ENCODE measurements around the gene SBK2.
"Not testable (repeated sequence)": the region's sequence is repeated elsewhere in the genome, so short reads cannot be mapped to it uniquely, and the experiment has no call there.

The SBK2 gene, protein sequence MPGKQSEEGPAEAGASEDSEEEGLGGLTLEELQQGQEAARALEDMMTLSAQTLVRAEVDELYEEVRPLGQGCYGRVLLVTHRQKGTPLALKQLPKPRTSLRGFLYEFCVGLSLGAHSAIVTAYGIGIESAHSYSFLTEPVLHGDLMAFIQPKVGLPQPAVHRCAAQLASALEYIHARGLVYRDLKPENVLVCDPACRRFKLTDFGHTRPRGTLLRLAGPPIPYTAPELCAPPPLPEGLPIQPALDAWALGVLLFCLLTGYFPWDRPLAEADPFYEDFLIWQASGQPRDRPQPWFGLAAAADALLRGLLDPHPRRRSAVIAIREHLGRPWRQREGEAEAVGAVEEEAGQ

DNA sequence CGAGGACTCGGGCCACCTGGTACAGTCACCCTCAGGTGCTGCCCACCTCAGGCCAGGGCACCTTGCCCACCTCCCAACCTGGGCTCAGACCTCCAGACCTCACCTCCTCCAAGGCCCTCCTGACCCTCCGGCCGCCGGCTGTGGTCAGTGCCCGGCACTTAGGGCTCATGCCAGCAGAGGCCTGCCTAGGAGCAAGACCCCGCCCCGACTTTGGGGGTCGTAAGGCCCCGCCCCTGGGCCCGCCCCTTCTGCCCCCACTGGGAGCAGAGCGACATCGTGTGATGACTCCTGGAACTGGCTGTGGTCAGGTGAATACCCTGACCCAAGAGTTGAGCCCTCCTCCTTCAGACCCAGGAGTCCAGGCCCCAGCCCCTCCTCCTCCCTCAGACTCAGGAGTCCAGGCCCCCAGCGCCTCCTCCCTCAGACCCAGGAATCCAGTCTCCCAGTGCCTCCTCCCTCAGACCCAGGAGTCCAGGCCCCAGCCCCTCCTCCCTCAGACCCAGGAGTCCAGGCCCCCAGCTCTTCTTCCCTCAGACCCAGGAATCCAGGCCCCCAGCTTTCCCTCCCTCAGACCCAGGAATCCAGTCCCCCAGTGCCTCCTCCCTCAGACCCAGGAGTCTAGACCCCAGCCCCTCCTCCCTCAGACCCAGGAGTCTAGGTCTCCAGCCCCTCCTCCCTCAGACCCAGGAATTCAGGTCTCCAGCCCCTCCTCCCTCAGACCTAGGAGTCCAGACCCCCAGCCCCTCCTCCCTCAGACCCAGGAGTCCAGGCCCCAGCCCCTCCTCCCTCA is at the start of gene SBK2:
Gene SBK2, minus strand, starts transcription at position 183 of the 790 bp plus-strand sequence. CDS start 839 bp downstream, outside the sequence.
- in situ Hi-C loops (cut with MboI; ENCODE audit: low sequenced_read_pairs): no loop called here

DNA sequence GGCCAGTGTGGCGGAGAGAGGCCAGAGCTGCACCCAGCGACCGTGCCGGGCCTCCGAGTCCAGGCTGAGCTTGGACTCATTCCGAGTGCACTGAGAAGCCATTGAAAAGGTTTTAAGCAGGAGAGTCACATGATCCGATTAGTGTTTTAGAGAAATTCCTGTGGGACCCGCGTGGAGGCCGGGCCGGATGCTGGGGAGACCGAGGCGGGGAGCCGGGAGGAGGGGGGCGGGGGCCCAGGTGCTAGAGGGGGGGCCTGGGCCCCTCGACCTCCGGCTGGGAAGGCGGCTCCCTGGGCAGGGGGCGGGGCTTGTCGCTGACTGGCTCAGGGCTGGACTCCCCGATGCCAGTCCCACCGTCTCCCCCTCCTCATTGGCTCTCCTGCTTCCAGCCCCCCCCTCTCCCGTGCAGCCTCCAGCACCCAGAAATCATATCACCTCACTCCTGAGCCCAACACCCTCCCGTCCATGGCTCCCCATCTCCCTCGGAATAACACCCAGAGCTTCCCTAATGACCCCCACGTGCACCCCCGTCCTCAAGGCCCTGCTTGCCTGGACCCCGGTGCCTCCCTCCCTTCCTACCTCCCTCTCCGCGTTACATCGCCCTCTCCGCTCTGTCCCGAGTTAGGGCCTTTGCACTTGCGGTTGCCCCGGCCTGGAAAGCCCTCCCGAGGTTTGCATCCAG is 48.9 kb upstream of the SBK2 start:
- in situ Hi-C loops (cut with MboI; ENCODE audit: low sequenced_read_pairs): no loop called here

DNA sequence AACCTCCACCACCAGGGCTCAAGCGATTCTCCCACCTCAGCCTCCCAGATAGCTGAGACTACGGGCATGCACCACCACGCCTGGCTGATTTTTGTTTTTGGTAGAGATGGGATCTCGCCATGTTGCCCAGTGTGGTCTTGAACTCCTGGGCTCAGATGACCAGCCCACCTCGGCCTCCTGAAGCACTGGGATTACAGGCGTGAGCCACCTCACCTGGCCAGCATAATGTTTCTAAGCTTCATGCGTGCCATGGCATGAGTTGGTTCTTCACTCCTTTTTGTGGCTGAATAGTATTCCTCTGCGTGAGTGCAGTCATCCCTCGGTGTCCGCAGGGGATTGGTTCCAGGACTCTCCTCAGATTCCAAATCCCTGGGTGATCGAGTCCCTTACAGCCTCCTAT is 47.9 kb upstream of the SBK2 start:
- in situ Hi-C loops (cut with MboI; ENCODE audit: low sequenced_read_pairs): no loop called here

DNA sequence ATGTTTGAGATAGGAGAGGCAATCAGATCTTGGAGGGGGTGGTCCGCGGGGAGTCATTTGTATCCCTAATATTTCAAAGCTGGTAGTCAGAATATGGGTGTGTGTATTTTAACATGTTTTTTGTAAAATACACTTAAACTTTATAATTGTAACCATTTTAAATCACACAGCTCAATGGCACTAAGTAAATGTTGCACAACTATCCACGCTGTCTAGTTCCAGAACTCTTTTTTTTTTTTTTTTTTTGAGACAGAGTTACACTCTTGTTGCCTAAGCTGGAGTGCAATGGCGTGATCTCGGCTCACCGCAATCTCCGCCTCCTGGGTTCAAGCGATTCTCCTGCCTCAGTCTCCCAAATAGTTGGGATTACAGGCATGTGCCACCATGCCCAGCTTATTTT is 47.0 kb upstream of the SBK2 start:
- in situ Hi-C loops (cut with MboI; ENCODE audit: low sequenced_read_pairs): not testable (repeated sequence)

DNA sequence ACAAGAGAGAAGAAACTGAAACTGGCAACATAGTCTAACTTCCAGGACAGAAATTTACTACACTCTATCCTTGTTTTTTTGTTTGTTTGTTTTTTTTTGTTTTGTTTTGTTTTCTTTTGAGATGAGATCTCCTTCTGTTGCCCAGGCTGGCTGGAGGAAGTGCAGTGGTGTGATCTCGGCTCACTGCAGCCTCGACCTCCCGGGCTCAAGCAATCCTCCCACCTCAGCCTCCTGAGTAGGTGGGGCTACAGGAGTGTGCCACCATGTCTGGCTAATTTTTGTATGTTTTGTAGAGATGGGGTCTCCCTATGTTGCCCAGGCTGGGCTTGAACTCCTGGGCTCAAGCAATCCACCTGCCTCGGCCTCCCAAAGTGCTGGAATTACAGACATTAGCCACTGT is 45.4 kb upstream of the SBK2 start:
- in situ Hi-C loops (cut with MboI; ENCODE audit: low sequenced_read_pairs): not testable (repeated sequence)

DNA sequence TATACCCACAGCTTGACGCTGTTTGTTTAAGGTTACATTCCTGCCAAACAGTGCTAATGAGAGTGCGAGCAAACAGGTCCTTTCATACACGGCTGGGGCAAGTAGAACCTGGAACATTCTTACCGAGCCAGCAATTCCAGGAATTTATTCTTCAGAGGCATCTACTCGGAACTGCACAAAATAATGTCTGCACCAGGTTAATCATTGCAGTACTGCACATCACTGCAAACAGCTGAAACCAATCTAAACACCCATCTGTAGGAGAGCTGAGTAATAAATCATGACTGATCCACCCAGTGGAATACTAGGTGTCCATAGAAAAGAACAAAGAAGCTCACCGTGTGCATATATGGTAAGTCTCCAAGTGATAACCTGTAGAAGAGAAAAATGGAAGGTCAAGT is 44.9 kb upstream of the SBK2 start:
- in situ Hi-C loops (cut with MboI; ENCODE audit: low sequenced_read_pairs): no loop called here

DNA sequence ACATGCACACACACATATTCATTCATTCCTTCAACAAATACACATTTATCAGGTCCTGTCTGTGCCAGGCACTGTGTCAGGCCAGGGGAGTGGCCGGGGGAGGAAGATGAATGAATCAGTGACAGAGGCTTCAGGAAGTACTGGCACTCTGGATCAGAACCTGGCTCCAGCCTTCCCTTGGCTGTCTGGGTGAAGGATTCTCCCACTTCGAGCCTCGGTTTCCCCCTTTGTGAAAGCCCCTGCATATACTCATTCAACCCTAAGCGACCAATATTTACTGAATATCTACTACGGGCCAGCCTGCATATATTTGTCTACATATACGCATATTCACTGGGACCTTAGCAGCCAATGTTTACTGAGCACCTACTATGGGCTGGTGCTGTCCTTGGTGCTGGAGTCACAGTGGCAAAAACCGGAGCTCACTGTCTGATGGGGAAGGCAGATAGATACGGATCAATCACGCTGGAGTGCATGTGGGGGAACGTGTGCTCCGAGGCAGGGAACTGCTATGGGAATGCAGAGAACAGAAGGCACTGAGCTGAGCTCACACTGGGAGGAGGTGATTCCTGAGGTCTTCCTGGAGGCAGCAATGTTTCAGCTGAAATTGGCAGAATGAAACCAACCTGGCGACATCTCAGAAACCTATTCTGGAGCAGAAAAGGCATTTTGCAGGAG is 44.4 kb upstream of the SBK2 start:
- in situ Hi-C loops (cut with MboI; ENCODE audit: low sequenced_read_pairs): no loop called here

DNA sequence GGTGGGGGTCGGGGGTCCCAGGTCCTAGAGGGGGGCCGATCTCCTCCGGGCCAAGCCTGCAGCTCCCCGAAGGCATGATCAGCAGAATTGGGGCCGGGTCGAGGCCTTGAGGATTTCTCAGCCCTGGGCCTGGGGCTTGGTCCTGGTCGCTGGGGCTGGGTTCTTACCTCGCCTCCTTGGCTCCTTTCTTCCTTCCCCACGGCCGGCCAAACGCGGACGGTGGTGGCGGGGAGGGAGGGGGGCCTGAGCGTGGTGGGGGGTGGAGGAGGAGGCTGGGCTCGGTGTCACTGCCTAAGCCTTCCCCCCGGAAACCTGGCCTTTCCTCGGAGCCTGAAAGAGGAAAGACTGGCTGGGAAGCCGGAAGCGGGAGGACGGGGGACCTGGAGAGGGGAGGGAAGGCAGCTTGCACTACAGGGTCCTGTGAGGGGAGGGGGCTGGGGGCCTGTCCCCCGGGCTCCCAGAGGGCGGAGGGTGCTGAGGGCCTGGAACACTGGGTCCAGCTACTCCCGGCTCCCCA is 43.8 kb upstream of the SBK2 start, which contains the start of gene ZNF579:
Gene ZNF579, minus strand, starts transcription at position 221 of the 517 bp plus-strand sequence. CDS start 1,209 bp downstream, outside the sequence.
- in situ Hi-C loops (cut with MboI; ENCODE audit: low sequenced_read_pairs): no loop called here

DNA sequence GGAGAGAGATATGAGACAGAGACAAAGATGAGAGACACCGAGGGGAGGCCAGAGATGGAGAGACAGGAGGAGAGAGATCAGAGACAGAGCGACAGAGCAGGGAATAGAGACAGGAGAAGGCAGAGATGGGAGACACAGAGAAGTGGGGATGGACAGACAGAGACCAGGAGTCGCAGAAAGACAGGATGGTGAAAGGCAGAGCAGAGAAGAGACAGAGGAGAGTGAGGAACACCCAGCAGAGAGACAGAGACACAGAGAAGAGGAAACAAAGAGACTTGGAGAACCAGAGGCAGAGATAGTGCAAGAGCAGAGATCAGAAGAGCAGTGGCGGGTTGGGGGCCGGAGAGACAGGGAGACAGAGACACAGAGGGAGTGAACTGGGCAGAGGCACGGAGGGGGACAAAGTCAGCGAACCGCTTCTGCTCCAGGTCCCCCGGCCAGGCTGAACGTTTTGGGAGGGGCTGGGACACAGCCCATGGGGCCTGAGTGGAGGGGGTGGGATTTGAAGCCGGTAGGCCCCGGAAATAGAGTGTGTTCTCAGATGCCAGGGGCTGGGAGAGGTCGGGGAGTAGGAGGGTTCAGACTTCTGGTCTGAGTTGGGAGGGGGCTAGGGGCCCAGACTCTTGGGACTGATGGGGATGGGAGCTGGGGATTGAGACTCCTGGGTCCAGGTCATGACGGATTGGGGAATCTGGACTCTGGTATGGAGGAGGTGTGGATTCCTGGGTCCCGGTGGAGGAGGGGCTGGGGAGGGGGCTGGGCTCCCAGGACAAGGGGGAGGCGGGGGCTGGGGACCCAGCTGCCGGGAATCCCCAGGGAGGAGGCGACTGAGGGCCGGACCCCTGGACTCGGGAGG is 43.1 kb upstream of the SBK2 start:
- in situ Hi-C loops (cut with MboI; ENCODE audit: low sequenced_read_pairs): no loop called here

DNA sequence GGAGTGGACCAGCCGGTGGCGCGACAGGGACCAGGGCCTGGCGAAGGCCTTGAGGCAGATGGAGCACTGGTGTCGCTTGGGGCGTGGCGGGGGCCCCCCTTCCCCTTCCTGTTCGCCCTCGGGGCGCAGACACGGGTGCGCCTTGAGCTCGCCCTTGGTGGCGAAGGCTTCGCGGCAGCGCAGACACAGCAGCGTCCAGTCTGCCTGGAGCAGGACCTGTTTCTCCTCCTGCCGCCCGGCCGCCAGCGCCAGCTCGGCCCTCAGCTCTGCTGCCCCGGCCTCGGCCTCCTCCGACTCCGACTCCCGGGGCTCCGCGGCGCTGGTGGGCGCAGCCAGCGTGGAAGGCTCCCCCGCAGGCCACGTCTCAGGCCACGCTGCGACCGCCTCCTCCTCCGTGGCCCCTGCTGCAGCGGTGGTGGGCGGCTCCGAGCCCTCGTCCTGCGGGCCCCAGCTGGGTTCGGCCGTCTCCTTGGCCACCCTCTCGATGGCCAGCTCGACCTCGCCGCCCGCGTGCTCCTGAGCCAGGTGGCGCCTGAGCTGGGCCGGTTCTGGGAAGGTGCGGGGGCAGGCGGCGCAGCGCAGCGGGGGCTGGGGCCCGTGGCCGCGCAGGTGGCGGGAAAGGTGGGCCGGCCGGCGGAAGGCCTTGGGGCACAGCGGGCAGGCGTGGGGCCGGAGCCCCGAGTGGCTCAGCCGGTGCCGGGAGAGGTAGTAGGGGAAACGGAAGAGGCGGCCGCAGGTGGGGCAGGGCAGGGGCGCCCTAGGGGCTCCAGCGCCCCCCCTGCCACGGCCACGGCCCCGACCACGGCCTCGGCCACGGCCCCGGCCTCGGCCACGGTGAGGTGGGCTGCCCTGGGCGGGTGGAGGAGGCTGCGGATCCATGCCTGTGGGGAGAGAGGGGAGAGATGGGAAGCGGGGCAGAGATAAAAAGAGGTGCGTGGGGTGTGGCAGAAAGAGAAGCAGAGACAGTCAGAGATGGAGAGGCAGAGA is 42.1 kb upstream of the SBK2 start:
- in situ Hi-C loops (cut with MboI; ENCODE audit: low sequenced_read_pairs): no loop called here

DNA sequence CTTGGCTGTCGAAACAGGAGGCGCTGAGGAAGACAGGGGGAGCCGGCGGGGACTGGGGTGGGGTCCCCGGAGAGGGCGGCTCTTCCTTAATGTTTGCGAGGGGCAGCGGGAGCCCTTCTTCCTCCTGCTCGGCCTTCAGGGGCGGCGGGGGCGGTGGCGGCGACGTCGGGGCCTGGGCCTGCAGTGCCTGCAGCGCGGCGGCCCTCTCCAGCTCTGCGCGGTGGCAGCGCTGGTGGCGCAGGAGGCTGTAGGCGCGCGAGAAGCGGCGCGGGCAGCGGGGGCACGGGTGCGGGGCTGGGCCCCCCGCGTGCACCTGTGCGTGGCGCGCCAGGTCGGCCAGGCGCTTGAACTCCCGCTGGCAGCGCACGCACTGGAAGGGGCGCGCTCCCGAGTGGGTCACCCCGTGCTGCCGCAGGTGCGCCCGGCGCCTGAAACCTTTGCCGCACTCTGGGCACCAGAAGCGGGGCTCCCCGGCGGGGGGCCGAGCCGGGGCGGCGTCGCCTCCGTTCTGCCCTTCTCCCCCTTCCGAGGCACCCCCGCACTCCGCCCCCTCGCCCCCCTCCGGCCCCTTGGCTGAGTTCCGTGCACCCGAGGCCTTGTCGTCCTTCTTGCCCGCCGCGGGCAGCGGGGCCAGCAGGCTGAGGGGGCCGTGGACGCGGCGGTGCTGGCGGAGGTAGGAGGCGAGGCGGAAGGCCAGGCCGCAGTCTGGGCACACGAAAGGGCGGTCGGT is 41.3 kb upstream of the SBK2 start:
- in situ Hi-C loops (cut with MboI; ENCODE audit: low sequenced_read_pairs): no loop called here

DNA sequence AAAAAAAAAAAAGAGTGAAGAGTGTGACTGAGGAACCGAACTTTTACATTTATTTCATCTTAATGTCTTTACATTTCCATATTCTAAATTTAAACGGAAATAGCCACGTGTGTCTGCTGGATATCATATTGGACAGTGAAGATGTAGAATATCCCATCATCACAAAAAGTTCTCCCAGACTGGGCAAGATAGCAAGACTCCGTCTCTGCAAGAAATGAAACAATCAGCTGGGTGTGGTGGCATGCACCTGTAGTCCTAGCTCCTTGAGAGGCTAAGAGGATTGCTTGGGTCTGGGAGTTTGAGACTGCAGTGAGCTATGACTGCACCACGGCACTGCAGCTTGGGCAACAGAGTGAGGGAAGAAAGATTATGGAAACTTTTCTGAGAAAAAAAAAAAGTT is 39.8 kb upstream of the SBK2 start:
- in situ Hi-C loops (cut with MboI; ENCODE audit: low sequenced_read_pairs): no loop called here

DNA sequence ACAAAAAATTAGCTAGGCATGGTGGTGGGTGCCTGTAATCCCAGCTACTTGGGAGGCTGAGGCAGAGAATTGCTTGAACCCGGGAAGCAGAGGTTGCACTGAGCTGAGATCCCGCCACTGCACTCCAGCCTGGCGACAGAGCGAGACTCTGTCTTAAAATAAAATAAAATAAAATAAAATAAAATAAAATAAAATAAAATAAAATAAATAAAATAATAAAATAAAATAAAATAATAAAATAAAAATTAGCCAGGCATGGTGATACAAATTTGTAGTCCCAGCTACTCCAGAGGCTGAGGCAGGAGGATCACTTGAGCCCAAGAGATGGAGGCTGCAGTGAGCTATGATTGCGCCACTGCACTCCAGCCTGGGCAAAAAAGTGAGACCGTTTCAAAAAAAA is 37.0 kb upstream of the SBK2 start:
- in situ Hi-C loops (cut with MboI; ENCODE audit: low sequenced_read_pairs): not testable (repeated sequence)

DNA sequence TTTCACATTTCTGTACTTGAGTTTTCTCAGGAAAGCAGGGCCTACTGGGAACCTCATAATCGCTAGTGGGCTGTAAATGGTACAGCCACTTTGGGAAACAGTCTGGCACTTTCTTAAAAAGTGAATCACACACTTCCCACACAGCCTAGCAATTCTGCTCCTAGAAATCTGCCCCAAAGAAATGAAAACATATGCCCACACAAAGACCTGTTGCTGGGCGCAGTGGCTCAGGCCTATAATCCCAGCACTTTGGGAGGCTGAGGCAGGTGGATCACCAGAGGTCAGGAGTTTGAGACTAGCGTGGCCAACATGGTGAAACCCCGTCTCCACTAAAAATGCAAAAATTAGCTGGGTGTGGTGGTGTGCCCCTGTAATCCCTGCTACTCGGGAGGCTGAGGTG is 32.5 kb upstream of the SBK2 start:
- in situ Hi-C loops (cut with MboI; ENCODE audit: low sequenced_read_pairs): not testable (repeated sequence)

DNA sequence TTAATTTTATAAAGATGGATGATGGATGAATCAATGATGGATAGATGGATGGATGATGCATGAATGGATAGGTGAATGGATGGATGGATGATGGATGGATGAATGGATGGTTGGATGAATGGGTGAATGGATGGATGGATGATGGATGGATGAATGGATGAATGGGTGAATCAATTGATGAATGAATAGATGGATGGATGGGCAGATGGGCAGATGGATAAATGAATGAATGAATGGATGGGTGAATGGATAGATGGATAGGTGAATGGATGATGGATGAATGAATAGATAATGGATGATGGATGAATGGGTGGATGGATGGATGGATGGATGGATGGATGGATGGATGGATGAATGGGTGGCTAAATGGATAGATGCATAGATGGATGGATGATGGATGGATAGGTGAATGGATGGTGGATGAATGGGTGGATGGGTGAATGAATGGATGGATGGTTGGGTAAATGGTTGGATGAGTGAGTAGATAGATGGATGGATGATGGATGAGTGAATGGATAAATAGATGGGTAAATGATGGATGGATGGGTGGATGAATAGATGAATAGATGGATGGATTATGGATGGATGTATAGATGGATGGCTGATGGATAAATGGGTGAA is 30.9 kb upstream of the SBK2 start:
- in situ Hi-C loops (cut with MboI; ENCODE audit: low sequenced_read_pairs): no loop called here

DNA sequence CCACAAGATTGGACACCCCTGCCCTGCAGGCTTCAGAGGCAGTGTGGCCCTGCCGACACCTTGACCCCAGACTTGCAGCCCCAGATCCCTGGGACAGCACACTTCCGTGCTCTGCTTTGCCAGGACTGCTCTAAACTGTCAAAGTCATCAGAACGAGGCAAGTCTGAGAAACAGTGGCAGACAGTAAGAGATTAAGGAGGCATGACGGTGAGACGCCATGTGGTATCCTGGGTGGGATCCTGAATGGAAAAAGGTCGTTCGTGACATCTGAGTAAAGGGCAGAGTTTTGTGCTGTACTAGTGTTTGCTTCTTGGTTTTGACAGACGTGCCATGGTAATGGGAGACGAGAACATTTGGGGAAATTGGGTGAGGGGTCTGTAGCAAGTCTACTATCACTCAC is 29.9 kb upstream of the SBK2 start:
- in situ Hi-C loops (cut with MboI; ENCODE audit: low sequenced_read_pairs): no loop called here

DNA sequence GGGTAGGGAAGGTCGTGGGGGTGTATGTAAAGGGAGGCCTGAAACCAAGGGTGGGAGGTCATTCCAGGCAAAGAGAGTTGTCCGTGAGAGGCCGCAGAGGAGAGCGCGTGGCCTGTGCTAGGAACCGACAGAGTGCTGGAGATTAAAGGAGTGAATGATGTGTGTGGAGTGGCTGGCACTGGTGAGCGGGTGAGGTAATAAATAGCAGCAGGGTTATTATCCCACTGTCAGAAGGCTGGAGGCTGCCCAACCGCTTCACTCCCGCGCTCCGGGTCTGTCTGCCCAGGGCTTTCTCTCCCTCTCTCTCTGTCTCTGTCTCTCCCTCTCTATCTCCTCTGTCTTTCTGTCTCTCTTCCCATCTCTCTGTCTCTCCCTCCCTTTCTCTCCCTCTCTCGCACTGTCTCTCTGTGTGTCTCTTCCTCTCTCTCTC is 26.3 kb upstream of the SBK2 start:
- in situ Hi-C loops (cut with MboI; ENCODE audit: low sequenced_read_pairs): no loop called here

DNA sequence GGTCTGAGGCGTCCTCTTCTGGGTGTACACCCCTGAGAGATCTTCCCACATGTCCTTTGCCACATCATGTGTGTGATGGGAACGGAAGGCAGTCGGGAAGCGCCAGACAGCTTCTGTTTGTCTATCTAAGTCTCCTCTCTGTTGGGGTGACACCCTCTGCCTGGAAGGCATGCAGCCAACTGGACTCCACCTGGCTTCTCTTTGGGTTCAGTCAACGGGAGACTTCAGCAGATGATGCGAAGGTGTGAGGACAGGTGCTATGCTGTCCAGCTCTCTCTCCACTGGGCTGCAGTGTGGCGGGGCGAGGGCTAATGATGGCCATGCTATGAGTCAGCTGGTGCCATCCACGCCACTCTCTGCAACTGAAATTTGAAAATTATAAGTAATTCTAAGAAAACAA is 22.8 kb upstream of the SBK2 start:
- in situ Hi-C loops (cut with MboI; ENCODE audit: low sequenced_read_pairs): no loop called here
